Thoracic aorta (tissue), 2 donors: ENCODE data around the gene ELK3. TPM values are rescaled to one million over a fixed set of nuclear protein-coding genes. Genes with fewer than 3 reads are reported as not detected.

Source experiments
- ATAC-seq: fragments of 150-250 bp; one replicate; pipeline ENCODE4 v1.8.0; 2017; ENCODE audit warnings: low read depth; ENCODE audit not compliant: insufficient number of reproducible peaks, low FRiP score
- DNase-seq: peaks from one replicate; pipeline ENCODE4 v3.0.0-alpha.2; 2020; ENCODE audit warnings: low spot score
- H3K27ac ChIP-seq, 2 donors: fragments of 200-600 bp; sonication (generic); 1 replicate in 1 of 2; 2 replicates in 1 of 2; pipeline ENCODE4 v1.5.1; 2016; ENCODE audit warnings: mild to moderate bottlenecking in 2 of 2, moderate library complexity in 2 of 2
- H3K27me3 ChIP-seq: fragments of 200-600 bp; sonication (generic); replicated peaks from 2 replicates; pipeline ENCODE4 v1.6.0; 2016; ENCODE audit warnings: mild to moderate bottlenecking; ENCODE audit not compliant: insufficient read depth
- H3K36me3 ChIP-seq: fragments of 200-600 bp; sonication (generic); one replicate; pipeline ENCODE4 v1.5.1; 2016
- H3K4me1 ChIP-seq, 2 donors: fragments of 200-600 bp; sonication (generic); 1 replicate in 1 of 2; 2 replicates in 1 of 2; pipeline versions ENCODE4 v1.5.1 to v1.6.0; 2016; ENCODE audit warnings: low read depth in 2 of 2, mild to moderate bottlenecking in 1 of 2; ENCODE audit not compliant: control insufficient read depth in 1 of 2
- H3K4me3 ChIP-seq: fragments of 200-600 bp; sonication (generic); 2 replicates; pipeline ENCODE4 v1.5.1; 2016; ENCODE audit warnings: mild to moderate bottlenecking
- H3K9me3 ChIP-seq: fragments of 200-600 bp; sonication (generic); 2 replicates; pipeline ENCODE4 v1.5.1; 2016
- total RNA-seq, 2 donors: library from RNA; depleted of rRNA; stranded (reverse); fragments of >200 nt; gene quantifications; one replicate each; pipeline versions ENCODE4 v1.1.0 to v1.2.3, GENCODE V29; 2016
- TF ChIP-seq, protein P1 (sequence below): fragments of 200-600 bp; sonication (generic); IDR thresholded peaks from one replicate; pipeline ENCODE4 v1.5.1; 2019; ENCODE audit warnings: antibody characterized with exemption

The ELK3 gene
- 10 to 100 TPM; 19.9 to 40.6 TPM for total RNA-seq

- peak within 1 kb of the TSS; percentile 45 to 78 for H3K27ac ChIP-seq
- H3K4me3 ChIP-seq = peak within 1 kb of the TSS; percentile 92
- H3K27me3 ChIP-seq = no peaks in the 10 kb centered on the region
- DNase-seq (no peak), ATAC-seq (peak; percentile 39)
- H3K4me1 ChIP-seq = peaks cover 14 to 31% of the 10 kb centered on the region in 2 donors
- H3K9me3 ChIP-seq = no peaks in the 10 kb centered on the region
- no peaks in the 10 kb centered on the region for H3K36me3 ChIP-seq
- TF ChIP-seq, protein P1, sequence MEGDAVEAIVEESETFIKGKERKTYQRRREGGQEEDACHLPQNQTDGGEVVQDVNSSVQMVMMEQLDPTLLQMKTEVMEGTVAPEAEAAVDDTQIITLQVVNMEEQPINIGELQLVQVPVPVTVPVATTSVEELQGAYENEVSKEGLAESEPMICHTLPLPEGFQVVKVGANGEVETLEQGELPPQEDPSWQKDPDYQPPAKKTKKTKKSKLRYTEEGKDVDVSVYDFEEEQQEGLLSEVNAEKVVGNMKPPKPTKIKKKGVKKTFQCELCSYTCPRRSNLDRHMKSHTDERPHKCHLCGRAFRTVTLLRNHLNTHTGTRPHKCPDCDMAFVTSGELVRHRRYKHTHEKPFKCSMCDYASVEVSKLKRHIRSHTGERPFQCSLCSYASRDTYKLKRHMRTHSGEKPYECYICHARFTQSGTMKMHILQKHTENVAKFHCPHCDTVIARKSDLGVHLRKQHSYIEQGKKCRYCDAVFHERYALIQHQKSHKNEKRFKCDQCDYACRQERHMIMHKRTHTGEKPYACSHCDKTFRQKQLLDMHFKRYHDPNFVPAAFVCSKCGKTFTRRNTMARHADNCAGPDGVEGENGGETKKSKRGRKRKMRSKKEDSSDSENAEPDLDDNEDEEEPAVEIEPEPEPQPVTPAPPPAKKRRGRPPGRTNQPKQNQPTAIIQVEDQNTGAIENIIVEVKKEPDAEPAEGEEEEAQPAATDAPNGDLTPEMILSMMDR = no peak
Observed at GRCh38 chr12:96193725-96194575, at the start of gene ELK3. TSS of gene ELK3 (plus strand) at chr12:96194375.

- DNase-seq (no peak), ATAC-seq (no peak)
- no peak overlapping the region for H3K27ac ChIP-seq
- H3K27me3 ChIP-seq = no peaks in the 10 kb centered on the region
- H3K9me3 ChIP-seq = no peaks in the 10 kb centered on the region
- no peaks in the 10 kb centered on the region for H3K36me3 ChIP-seq
- no peak overlapping the region for H3K4me3 ChIP-seq
- TF ChIP-seq, protein P1 = no peak
- H3K4me1 ChIP-seq = no peaks in the 10 kb centered on the region
Observed at GRCh38 chr12:96146747-96147146, 47.4 kb upstream of the ELK3 start.

- Histone ChIP-seq H3K27ac (no peak overlapping the region), H3K27me3 (no peaks in the 10 kb centered on the region), H3K4me3 (no peak overlapping the region), H3K9me3 (no peaks in the 10 kb centered on the region), H3K36me3 (no peaks in the 10 kb centered on the region), H3K4me1 (no peaks in the 10 kb centered on the region)
- TF ChIP-seq, protein P1 = no peak
- DNase-seq (no peak), ATAC-seq (no peak)
Observed at GRCh38 chr12:96150442-96150841, 43.7 kb upstream of the ELK3 start.

DNA sequence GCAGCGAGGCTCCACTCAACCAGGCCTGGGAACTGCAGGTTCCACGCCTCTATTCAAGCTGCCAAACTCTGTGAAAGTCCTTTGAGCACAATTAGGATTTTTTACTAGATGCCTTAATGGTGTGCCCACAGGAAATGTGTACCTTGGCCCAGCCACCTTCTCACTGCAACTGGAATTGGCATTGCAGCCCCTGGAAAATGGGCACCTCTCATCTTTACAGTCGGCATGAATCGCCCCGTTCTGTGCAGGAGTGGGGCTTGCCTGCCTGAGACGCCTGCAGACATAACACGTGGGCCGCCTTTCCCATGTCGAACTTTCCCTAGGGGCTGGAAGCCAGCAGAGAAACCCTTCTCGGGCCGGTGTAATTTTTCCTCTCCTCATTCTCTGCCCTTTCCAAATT, 42.0 kb upstream of the ELK3 start:
- no peaks in the 10 kb centered on the region for H3K36me3 ChIP-seq
- no peak for DNase-seq
- TF ChIP-seq, protein P1 = no peak
- no peak for ATAC-seq
- H3K9me3 ChIP-seq = no peaks in the 10 kb centered on the region
- no peaks in the 10 kb centered on the region for H3K4me1 ChIP-seq
- H3K4me3 ChIP-seq = no peak overlapping the region
- H3K27me3 ChIP-seq = no peaks in the 10 kb centered on the region
- H3K27ac ChIP-seq = no peak overlapping the region

DNA sequence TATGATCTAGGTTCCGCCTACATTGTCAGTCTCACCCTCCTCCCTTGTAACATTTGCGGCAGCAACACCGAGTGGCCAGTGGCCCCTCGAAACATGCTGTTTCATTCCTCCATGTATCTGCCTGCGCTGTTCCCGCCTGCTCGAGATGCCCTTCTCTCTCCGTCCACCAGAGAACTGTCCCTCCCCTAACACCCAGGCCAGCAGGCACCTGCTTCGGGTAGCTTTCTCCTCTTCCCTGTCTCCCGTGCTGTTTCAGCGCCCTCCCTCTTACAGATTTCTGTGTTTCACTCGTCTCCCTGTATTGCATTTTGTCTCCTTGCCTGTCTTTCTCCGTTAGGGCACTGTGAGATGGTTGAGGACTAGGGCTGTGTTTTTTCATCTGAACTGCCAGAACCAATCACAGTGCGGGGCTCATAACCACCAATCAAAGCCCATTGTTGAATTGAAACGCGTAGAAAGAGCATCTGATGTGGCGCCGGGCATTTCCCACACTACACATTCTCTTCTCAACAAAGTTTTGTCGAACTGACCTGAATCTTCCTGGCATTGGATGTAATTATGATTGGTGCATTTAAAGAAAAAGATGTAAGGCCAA, 40.9 kb upstream of the ELK3 start:
- no peaks in the 10 kb centered on the region for H3K27me3 ChIP-seq
- TF ChIP-seq, protein P1 = no peak
- no peak for DNase-seq
- no peak for ATAC-seq
- no peaks in the 10 kb centered on the region for H3K4me1 ChIP-seq
- no peak overlapping the region for H3K27ac ChIP-seq
- H3K9me3 ChIP-seq = no peaks in the 10 kb centered on the region
- H3K4me3 ChIP-seq = no peak overlapping the region
- H3K36me3 ChIP-seq = no peaks in the 10 kb centered on the region
